ENCODE results near the gene TPSD1. TPM values are rescaled to one million over a fixed set of nuclear protein-coding genes. Genes with fewer than 3 reads are reported as not detected.

TPSD1 gene
- total RNA-seq, 1 experiment from 2014 or later = not detected

DNA sequence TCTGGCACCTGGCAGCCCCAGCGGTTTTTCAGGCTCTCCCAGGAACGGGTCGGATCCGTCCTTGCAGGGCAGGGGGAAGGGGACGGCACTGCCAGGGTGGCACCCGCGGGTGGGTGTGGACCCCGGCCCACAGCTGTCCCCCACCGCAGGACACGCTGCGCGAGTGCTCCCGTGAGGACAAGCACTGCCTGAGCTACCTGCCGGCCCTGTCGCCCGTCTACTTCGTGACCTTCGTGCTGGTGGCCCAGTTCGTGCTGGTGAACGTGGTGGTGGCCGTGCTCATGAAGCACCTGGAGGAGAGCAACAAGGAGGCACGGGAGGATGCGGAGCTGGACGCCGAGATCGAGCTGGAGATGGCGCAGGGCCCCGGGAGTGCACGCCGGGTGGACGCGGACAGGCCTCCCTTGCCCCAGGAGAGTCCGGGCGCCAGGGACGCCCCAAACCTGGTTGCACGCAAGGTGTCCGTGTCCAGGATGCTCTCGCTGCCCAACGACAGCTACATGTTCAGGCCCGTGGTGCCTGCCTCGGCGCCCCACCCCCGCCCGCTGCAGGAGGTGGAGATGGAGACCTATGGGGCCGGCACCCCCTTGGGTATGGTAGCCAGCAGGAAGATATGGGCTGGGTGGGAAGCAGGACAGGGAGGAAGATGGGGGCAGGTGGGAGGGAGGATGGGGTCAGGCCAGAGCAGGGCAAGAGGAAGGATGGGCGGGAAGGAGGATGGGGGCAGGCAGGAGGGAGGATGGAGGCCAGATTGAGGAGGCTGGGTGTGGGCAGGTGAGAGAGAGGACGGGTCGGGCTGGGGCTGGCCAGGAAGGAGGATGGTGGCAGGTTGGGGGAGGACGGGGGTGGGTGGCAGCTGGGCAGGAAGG is 37.6 kb upstream of the TPSD1 start:
- no peak for TF ChIP-seq CTCF (conservative IDR thresholded peaks at IDR 0.05)
- Histone ChIP-seq H3K23me2 (ENCODE audit: insufficient read length, low read depth, low read length, poor library complexity, severe bottlenecking) (no peaks in the 10 kb centered on the region), H4K20me1 (ENCODE audit: control insufficient read depth, insufficient read depth, insufficient read length) (peaks cover 3% of the 10 kb centered on the region), H3K27me3 (ENCODE audit: insufficient read depth, low read length) (no peaks in the 10 kb centered on the region), H3K4me2 (ENCODE audit: insufficient read depth, insufficient read length, low read length) (no peak overlapping the region), H3K18ac (ENCODE audit: insufficient read length, low read depth, low read length) (no peak overlapping the region), H4K8ac (replicated peaks; ENCODE audit: insufficient read length, low read depth, low read length) (no peak overlapping the region), H4K91ac (ENCODE audit: insufficient read length, low read depth, low read length) (no peak overlapping the region), H3K4ac (ENCODE audit: low read depth, low read length) (no peak overlapping the region), H3K27ac (ENCODE audit: insufficient read length, low read depth, low read length) (no peak overlapping the region), H2AFZ (ENCODE audit: low read length) (no peak overlapping the region), H3K56ac (ENCODE audit: insufficient read length, low read depth, low read length) (no peak overlapping the region), H3K79me1 (ENCODE audit: insufficient read depth, low read depth, low read length, poor library complexity, severe bottlenecking) (no peaks in the 10 kb centered on the region), H2BK120ac (ENCODE audit: low read depth, low read length, poor library complexity, severe bottlenecking) (no peak overlapping the region), H3K9me3 (ENCODE audit: control insufficient read depth, low read depth, low read length) (no peaks in the 10 kb centered on the region), H3K4me1 (ENCODE audit: insufficient read depth, low read length) (no peaks in the 10 kb centered on the region), H3K23ac (ENCODE audit: insufficient read length, low read depth, low read length) (no peak overlapping the region), H2AK5ac (ENCODE audit: insufficient read length, low read length) (no peak overlapping the region), H4K5ac (ENCODE audit: insufficient read length, low read depth, low read length) (no peak overlapping the region), H3K9ac (ENCODE audit: extremely low read depth, insufficient read length, low read length) (no peak overlapping the region), H3K79me2 (ENCODE audit: insufficient read depth, low read length) (no peaks in the 10 kb centered on the region), H2BK12ac (ENCODE audit: insufficient read length, low read depth, low read length) (no peak overlapping the region), H2BK20ac (ENCODE audit: low read depth, low read length, poor library complexity, severe bottlenecking) (no peak overlapping the region), H3T11ph (ENCODE audit: low read length) (no peak overlapping the region), H3K14ac (ENCODE audit: insufficient read depth, low read length) (no peak overlapping the region), H2BK15ac (ENCODE audit: low read depth, low read length) (no peak overlapping the region), H2BK5ac (ENCODE audit: insufficient read length, low read length) (no peak overlapping the region)
- H3K4me1 Mint-ChIP-seq = no peaks in the 10 kb centered on the region
- no peak overlapping the region for H3K27ac Mint-ChIP-seq
- H3K36me3 Mint-ChIP-seq (ENCODE audit: insufficient read depth in 1 of 3, low read depth in 3 of 3) = peaks cover 6 to 30% (median 29%) of the 10 kb centered on the region in 3 experiments; a peak in 6 of 7 replicates
- no peaks in the 10 kb centered on the region for H3K27me3 Mint-ChIP-seq (ENCODE audit: low read depth)
- WGBS (ENCODE audit: extremely low coverage, insufficient read length, low lambda C conversion rate) = no CpG with 5 or more reads among the region's 49 CpGs
- H3K4me3 Mint-ChIP-seq = no peak overlapping the region; a peak in 1 of 5 replicates
- peaks cover 0 to 3% of the 10 kb centered on the region in 2 experiments; a peak in 1 of 5 replicates for H3K9me3 Mint-ChIP-seq
- no peak for DNase-seq
